Chondrocyte (in vitro differentiated cells): ENCODE data around the gene RPH3AL. TPM values are rescaled to one million over a fixed set of nuclear protein-coding genes. Genes with fewer than 3 reads are reported as not detected.
A peak's percentile ranks its signal among the peaks of the same experiment; 100 is the strongest.

Experiments
- DNase-seq: peaks from one replicate; pipeline ENCODE4 v3.0.0; 2021; ENCODE audit warnings: mixed read lengths, low spot score
- H3K27ac Mint-ChIP-seq: one replicate; pipeline ENCODE4 v1.8.0; 2021; ENCODE audit warnings: mild to moderate bottlenecking, moderate library complexity, mixed read lengths; ENCODE audit not compliant: unreplicated experiment
- H3K27me3 Mint-ChIP-seq: 2 replicates; pipeline ENCODE4 v1.8.0; 2021; ENCODE audit warnings: low read depth, mixed read lengths
- H3K36me3 Mint-ChIP-seq: 2 replicates; pipeline ENCODE4 v1.8.0; 2021; ENCODE audit warnings: low read depth, mixed read lengths
- H3K4me1 Mint-ChIP-seq: 2 replicates; pipeline ENCODE4 v1.8.0; 2021; ENCODE audit warnings: low read depth, mild to moderate bottlenecking, mixed read lengths
- H3K4me3 Mint-ChIP-seq: one replicate; pipeline ENCODE4 v1.8.0; 2021; ENCODE audit warnings: mild to moderate bottlenecking, moderate library complexity, mixed read lengths; ENCODE audit not compliant: unreplicated experiment
- H3K9me3 Mint-ChIP-seq: 2 replicates; pipeline ENCODE4 v1.8.0; 2021; ENCODE audit warnings: low read depth, mixed read lengths
- CTCF ChIP-seq: fragments of 200-600 bp; sonication (generic); IDR thresholded peaks from 2 replicates; pipeline ENCODE4 v1.5.0; 2021; ENCODE audit warnings: antibody characterized with exemption, mild to moderate bottlenecking, moderate library complexity
- total RNA-seq: library from RNA; stranded (reverse); gene quantifications from 3 replicates; pipeline ENCODE4 v1.2.1, GENCODE V29; 2021

RPH3AL gene
- total RNA-seq, 1 donor from 2014 or later: 4.1 TPM

GRCh38 chr17:306536-307294 is 45.9 kb downstream of the RPH3AL start:
- Mint-ChIP-seq H3K9me3 (no peaks in the 10 kb centered on the region), H3K4me3 (no peak overlapping the region), H3K36me3 (no peaks in the 10 kb centered on the region), H3K27ac (no peak overlapping the region), H3K4me1 (no peaks in the 10 kb centered on the region), H3K27me3 (peaks cover 12% of the 10 kb centered on the region)
- no peak for TF ChIP-seq CTCF
- DNase-seq: peak; percentile 50

GRCh38 chr17:306116-306515 is 46.5 kb downstream of the RPH3AL start:
- no peaks in the 10 kb centered on the region for H3K4me1 Mint-ChIP-seq
- H3K36me3 Mint-ChIP-seq: no peaks in the 10 kb centered on the region
- no peaks in the 10 kb centered on the region for H3K9me3 Mint-ChIP-seq
- H3K4me3 Mint-ChIP-seq: no peak overlapping the region
- no peak for TF ChIP-seq CTCF
- peak; percentile 83 for DNase-seq
- H3K27ac Mint-ChIP-seq: no peak overlapping the region
- peaks cover 8% of the 10 kb centered on the region for H3K27me3 Mint-ChIP-seq

GRCh38 chr17:305090-305976 is 47.3 kb downstream of the RPH3AL start:
- Mint-ChIP-seq H3K27me3 (peaks cover 4% of the 10 kb centered on the region), H3K27ac (no peak overlapping the region), H3K4me1 (no peaks in the 10 kb centered on the region), H3K9me3 (no peaks in the 10 kb centered on the region), H3K36me3 (no peaks in the 10 kb centered on the region), H3K4me3 (no peak overlapping the region)
- no peak for TF ChIP-seq CTCF
- peak; percentile 77 for DNase-seq

- Mint-ChIP-seq H3K4me3 (no peak overlapping the region), H3K27ac (no peak overlapping the region)
- DNase-seq: peak; percentile 37
Observed at GRCh38 chr17:304461-304860, 48.1 kb downstream of the RPH3AL start.

More at GRCh38 chr17:304461-304860, 48.1 kb downstream of the RPH3AL start:
- Mint-ChIP-seq H3K36me3 (no peaks in the 10 kb centered on the region), H3K4me1 (no peaks in the 10 kb centered on the region), H3K9me3 (no peaks in the 10 kb centered on the region), H3K27me3 (peaks cover 4% of the 10 kb centered on the region)
- TF ChIP-seq CTCF: no peak
